ENCODE measurements around the gene COMT.

COMT gene

DNA sequence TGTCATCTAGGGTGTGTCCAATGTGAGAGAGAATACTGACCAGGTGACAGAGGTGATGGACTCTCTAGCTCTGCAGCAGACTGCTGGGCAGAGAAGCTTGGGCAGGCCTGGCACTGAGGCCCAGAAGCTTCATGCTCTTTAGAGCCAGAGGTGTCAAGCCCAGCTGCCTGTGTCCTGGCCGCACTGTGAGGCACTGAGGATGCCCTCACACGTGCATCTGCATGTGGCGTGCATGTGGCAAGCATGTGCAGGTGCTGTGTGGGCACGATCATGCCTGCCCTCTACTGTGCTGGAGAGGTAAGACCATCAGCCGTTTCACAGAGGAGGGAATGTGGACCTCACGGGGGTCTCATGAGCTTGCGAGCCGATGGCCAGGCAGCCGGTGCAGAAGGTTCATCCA lies 15.9 kb downstream of the COMT start:
- no peak for DNase-seq (ENCODE audit: low read depth)

DNA sequence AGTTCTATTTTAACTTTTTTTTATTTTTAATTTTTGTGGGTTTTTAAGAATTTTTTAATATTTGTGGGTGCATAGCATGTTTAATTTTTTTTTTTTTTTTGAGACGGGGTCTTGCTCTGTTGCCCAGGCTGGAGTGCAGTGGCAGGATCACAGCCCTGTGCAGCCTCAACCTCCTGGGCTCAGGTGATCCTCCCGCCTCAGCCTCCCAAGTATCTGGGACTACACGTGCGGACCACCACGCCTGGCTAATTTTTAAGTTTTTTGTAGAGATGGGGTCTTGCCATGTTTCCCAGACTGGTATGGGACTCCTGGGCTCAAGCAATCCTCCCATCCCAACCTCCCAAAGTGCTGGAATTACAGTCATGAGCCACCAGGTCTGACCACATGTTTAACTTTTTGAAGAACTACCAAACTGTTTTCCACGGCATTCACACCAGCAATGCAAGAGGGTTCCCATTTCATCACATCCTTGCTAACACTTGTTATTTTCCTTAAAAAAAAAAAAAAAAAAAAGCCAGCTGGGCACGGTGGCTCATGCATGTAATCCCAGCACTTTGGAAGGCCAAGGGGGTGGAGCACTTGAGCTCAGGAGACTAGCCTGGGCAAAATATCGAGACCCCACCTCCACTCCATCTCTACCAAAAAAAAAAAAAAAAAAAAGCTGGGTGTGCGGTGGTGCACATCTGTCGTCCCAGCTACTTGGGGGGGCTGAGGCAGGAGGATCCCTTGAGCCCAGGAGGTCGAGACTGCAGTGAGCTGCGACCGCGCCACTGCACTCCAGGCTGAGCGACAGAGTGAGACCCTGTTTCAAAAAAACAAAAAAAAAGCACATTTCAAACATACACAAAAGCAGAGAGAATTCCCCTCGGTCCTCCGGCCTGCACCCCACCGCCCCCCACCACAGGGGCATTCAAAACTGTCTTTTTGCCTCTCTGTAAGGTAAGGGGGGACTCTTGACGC lies 16.8 kb downstream of the COMT start:
- no peak for DNase-seq (ENCODE audit: low read depth)

DNA sequence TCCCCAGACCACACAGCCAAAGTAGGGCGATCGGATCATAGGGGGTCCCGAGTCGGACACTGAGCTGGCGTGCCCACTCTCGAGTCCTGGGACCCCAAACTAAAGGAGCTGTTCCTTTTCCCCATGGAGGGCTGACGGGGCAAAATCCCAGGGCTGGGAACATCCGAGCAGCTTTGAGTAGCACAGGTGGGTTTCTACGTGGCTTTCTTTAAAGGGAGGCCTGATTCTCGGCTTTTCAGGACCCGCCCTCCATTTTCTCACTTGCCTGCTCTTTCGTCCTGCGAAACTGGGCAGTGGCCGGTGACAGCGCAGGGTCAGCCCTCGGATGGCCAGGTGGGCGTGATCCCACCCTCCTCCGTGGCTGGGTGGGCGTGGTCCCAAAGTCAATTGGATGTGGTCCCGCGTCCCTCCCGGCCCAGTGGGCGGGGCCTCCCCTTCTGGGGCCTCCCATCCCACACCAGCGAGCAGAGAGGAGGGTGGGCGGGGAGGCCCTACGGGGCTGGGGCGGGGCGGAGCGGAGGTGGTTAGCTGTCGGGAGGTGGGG lies 17.5 kb downstream of the COMT start:
- DNase-seq (ENCODE audit: low read depth), result no peak

DNA sequence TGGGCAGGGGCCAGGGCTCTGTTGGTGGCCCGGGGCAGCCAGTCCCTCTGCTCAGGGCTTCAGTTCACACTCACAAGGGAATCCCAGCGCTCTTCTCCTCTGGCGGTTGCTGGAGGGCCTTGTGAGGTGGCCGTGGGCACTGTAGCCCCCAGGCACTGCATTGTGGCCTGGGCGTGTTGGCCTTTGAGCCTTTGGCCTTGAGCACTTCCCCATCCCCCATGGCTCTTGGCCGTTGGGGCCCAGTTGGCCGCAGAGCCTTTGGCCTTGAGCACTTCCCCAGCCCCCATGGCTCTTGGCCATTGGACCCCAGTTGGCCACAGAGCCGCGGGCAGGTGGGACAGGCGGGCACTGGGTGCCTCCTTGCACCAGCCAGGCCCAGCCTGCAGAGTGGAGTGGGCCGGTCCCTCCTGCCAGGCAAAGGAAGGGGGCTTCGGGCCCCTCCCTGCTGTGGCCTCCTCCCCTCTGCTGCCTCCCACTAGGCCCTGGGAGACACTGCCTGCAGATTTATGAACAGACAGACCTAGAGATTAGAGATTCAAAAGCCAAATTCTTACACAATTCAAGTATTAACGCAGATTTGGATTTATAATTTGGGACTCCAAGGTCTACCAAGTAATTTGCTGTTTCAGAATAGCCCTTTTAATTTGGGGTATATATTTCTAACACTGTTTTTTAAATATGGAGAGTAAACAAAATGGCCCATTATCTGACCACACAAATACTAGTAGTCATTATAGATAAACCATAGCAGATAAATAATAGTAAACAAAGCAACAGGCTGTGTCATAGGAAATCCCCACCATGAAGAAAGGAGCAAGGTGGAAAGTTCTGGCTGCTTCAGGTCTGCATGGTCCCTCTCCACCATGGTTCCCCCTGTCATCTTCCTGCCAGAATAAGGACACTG lies 18.3 kb downstream of the COMT start:
- DNase-seq (ENCODE audit: low read depth), result no peak

DNA sequence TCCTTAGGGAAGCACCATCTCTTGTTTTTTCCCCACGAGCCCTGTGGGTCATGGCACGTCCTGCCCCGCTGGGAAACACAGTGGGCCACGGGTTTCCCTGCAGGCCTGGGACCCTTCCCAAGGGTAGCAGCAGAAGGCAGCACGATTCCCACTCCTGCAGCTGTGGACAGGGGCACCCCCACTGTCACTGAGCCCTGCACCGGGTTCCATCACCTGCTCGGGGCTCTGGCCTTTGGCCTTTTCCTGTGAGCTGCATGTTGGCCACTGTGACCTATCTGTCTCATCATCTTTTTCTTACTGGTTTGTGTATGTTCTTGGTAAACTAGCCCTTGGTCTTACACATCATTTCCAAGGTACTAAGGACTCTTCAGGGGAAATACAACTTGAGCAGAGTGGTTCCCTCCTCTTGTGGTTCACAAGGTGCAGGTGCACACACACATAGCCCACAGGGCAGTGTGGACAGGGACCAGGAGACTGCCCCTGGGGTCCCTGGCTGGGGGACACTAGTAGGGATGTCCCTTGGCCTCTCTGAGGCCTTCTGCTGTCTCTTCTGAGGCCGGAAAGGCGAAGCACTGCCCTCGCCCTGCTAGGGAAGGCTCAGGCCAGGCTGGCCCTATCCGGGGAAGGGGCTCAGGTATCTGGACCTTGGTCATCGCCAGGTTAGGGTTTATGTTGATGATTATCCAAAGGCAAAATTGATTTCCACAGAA lies 19.1 kb downstream of the COMT start:
- no peak for DNase-seq (ENCODE audit: low read depth)

DNA sequence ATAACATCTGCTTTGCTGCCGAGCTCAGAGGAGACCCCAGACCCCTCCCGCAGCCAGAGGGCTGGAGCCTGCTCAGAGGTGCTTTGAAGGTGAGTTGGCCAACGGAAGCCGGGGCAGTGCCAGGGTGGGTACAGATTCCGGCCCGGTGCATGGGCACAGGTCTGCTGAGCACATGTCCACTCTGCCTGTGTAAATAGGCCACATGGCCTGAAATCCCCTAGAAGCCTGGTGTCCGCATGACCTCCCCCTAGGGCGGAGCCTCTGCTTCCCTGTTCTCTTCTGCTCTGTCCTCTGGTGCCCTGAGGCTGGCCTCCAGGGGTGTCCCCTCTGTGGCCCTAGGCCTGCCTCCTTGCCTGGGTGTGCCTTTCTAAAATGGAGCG lies 19.6 kb downstream of the COMT start:
- no peak for DNase-seq (ENCODE audit: low read depth)

DNA sequence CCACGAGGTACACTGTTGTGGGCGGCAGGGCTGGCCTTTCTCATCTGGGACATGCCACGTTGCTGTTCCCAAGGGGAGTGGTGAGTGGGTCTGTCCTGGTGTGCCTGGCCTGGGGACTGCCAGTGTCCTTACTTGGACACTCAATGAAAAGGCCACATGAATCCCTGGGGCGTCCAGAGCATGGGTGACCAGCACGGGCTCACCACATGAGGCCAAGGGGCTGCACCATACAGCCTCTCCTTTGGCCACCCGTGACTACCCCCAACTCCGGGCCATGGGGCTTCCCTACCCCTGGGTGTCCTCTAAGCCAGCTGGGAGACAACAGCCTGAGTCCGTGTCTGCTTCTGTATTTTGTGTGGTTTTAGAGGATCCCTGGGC lies 20.3 kb downstream of the COMT start:
- DNase-seq (ENCODE audit: low read depth), result no peak

DNA sequence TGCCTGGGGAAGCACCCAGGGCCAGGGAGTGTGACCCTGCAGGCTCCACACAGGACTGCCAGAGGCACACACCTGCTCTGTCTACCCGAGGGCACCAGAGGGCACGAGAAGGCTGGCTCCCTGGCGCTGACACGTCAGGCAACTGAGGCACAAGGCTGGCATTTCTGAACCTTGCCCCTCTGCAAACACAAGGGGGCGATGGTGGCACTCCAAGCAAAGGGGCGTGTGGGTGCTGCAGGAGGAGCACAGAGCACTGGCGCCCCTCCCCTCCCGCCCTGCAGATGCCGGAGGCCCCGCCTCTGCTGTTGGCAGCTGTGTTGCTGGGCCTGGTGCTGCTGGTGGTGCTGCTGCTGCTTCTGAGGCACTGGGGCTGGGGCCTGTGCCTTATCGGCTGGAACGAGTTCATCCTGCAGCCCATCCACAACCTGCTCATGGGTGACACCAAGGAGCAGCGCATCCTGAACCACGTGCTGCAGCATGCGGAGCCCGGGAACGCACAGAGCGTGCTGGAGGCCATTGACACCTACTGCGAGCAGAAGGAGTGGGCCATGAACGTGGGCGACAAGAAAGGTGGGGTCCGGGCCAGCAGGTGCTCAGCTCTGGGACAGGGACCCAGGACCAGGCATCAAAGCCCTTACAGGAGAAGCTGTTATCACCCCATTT lies 20.8 kb downstream of the COMT start:
- peak; percentile 50 for DNase-seq (ENCODE audit: low read depth)

DNA sequence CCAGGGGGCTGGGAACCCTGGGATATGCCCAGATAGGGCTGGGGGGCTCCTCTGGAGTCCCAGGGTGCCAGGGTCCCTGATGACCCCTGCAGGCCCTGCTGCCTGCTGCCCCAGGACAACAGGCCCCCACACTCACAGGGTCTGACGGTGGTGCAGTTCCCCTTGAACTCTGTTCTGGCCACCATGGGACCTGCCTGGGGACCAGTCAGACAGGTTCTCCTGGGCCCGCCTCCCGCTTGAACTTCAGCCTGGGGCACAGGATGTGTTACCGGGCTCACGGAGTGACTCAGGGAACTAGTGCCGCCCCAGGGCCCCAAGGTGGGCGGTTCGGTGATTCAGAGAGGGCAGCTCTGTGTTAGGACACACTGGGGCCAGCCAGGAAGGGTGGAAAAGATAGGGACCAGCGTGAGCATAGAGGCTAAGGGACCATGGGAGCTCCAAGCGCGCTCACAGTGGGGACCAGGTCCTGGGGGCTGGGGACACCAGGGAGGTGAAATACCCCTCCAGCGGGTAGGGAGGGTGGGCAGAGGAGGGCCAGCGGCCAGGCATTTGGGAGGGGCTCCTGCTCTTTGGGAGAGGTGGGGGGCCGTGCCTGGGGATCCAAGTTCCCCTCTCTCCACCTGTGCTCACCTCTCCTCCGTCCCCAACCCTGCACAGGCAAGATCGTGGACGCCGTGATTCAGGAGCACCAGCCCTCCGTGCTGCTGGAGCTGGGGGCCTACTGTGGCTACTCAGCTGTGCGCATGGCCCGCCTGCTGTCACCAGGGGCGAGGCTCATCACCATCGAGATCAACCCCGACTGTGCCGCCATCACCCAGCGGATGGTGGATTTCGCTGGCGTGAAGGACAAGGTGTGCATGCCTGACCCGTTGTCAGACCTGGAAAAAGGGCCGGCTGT lies 21.6 kb downstream of the COMT start:
- DNase-seq (ENCODE audit: low read depth), result no peak

DNA sequence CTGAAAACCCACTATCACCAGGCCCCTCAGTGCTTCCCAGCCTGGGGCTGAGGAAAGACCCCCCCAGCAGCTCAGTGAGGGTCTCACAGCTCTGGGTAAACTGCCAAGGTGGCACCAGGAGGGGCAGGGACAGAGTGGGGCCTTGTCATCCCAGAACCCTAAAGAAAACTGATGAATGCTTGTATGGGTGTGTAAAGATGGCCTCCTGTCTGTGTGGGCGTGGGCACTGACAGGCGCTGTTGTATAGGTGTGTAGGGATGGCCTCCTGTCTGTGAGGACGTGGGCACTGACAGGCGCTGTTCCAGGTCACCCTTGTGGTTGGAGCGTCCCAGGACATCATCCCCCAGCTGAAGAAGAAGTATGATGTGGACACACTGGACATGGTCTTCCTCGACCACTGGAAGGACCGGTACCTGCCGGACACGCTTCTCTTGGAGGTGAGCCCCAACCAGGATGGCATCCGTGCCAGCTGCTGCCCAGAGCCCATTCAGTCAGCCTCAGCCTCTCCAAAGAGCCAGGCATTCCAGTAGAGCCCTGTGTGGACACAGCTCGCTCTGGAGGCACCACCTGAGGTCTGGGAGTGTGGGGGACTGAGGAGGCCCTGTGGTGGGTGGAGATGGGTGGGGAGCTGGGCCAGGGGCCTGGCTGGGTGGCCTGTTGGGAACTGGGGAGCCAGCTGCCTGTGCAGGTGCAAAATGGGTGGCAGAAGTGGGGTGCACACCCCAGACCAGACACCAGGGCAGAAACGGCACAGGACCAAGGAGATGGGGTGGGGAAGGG lies 22.5 kb downstream of the COMT start:
- no peak for DNase-seq (ENCODE audit: low read depth)

DNA sequence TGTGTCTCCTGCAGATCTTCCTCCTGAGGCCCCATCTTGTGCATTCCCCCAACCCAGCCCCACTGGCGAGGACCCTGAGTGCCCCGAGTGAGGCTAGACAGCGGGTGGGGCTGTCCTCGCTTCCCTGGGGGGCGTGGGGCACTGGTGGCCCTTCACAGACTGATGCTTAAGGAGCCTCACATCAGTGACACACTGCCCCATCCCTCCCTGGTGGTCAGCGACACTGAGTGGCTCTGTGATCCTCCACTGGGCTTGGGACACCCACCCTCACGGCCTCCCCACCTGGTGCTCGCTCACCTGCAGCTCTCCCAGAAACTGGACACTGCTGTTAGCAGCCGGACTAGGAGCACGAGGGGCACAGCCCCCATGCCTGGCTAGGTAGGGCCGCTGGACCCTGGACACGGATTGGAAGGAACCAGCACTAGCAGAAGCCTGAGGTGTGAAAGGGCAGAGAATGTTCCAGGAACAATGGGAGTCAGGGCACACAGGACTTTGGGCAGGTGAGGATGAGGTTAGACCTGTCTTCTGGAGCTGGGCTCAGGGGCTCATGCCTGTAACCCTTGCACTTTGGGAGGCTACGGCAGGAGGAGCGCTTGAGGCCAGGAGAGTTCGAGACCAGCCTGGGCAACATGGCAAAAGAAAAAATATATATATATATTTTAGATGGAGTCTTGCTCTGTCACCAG lies 23.3 kb downstream of the COMT start:
- no peak for DNase-seq (ENCODE audit: low read depth)

DNA sequence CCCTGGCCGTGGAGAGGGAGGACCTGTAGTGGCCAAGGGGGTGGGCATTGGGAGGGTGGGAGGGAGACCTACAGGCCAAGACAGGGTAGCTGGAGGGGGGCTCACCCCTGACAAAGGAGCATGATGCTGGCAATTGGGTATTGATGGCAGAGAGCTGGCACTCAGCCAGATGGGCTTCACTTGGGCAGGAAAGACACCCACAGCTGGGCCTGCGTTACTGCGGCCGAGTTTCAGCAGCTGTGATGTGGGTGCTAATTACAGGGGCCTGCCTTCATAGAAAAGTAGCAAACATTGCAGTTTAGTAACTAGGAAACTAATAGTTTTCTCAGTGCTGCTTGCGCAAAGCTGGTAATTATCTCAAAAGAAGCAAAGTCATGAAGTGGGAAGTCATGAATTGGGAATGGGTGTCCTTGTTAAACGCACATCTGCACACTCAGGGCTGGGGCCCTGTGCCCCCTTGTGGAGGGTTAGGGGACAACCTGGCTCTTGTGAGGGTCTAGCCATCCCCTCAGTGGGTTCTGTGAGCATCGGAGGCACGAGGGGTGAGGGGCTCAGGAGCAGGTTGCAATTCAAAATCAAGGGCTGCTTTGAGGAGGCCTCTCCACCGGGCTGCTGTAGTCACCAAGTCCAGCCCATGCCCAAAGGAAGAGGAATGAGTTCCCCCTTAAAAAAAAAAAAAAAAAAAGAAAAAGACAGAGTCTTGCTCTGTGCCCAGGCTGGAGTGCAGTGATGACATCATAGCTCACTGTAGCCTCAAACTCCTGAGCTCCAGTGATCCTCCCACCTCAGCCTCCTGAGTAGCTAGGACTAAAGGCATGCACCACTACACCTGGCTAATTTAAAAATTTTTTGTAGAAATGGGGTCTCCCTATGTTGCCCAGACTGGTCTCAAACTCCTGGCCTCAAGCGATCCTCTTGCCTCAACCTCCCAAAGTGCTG lies 24.5 kb downstream of the COMT start:
- no peak for DNase-seq (ENCODE audit: low read depth)

DNA sequence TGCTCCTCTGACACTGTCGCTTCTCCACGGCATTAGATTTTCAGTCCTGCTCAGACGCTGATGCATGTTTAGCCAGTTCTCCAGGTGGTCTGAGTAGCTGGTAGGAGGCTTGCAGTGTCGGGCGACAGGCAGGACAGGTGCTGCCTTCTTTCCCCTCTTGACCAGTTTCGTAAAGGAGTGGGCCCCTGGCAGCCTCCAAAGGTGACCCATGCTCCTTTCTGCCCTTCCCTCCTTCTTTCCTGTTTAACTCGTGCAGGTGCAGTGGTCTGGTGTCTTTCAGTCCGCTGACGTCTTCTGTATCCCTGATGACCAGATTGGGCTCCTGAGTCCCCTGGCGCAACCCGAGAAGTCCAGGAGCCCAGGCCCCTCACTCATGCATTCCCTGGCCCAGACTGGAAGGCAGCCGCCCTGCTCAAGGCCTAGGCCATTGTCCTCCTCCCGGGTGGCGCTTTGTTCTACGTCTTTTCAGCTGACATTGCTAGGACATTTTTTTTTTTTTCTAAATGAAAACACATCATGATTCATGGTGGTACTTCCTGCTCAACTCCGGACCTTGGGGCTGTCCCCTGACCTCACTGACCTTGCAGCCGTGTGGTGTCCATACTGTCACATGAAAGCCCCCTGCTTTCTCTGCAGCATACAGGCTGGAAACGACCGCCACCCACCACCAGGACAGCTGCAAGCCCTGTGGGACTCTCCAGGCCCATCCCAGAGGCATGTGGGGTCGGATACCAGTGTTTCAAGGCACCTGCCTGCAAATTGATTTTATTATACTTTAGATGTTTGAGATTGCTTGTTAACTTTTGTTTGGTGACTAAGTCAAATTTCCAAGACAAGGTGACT lies 25.6 kb downstream of the COMT start:
- DNase-seq (ENCODE audit: low read depth), result no peak

DNA sequence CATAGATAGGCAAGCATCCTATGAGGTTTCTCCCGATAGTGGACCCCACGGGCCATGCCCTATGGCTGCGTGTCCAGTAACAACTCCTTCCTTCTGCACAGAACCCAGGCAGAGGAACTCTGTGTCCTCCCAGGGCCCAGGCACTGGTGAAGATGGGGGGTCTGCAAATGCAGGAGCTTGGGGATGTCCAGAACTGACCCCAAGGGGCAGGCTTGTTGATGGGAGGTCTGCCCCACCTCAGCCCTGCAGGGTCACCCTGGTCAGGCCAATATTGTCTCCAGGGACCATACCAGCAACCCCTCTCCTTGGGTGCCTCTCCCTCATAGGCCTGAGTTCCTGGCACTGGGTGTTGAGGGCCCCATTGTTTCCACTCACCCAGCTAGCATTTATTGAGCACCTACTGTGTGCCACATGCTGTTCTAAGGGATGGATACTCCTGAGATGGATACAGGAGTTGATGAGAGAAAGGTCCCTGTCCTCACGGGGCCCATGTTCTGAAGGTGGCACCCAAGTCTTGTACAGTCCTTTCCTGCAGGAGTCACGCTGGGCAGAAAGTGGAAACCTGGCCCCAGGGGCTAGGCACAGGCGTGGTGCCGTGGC lies 26.4 kb downstream of the COMT start:
- no peak for DNase-seq (ENCODE audit: low read depth)

DNA sequence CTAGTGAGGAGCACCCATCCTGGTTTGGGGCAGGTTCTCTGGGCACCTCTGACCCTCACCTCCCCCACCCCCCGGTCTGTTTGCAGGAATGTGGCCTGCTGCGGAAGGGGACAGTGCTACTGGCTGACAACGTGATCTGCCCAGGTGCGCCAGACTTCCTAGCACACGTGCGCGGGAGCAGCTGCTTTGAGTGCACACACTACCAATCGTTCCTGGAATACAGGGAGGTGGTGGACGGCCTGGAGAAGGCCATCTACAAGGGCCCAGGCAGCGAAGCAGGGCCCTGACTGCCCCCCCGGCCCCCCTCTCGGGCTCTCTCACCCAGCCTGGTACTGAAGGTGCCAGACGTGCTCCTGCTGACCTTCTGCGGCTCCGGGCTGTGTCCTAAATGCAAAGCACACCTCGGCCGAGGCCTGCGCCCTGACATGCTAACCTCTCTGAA lies 26.9 kb downstream of the COMT start:
- DNase-seq (ENCODE audit: low read depth), result no peak

DNA sequence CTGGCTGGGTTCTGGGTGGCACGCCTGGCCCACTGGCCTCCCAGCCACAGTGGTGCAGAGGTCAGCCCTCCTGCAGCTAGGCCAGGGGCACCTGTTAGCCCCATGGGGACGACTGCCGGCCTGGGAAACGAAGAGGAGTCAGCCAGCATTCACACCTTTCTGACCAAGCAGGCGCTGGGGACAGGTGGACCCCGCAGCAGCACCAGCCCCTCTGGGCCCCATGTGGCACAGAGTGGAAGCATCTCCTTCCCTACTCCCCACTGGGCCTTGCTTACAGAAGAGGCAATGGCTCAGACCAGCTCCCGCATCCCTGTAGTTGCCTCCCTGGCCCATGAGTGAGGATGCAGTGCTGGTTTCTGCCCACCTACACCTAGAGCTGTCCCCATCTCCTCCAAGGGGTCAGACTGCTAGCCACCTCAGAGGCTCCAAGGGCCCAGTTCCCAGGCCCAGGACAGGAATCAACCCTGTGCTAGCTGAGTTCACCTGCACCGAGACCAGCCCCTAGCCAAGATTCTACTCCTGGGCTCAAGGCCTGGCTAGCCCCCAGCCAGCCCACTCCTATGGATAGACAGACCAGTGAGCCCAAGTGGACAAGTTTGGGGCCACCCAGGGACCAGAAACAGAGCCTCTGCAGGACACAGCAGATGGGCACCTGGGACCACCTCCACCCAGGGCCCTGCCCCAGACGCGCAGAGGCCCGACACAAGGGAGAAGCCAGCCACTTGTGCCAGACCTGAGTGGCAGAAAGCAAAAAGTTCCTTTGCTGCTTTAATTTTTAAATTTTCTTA lies 27.8 kb downstream of the COMT start:
- DNase-seq (ENCODE audit: low read depth), result no peak

Data from activated T-cell treated with anti-CD3 and anti-CD28 coated beads for 24 hours (primary cell).